Adrenal gland (tissue), 12 donors: ENCODE data around the gene FUT7. TPM values are rescaled to one million over a fixed set of nuclear protein-coding genes. Genes with fewer than 3 reads are reported as not detected.
A peak's percentile ranks its signal among the peaks of the same experiment; 100 is the strongest.

ENCODE experiments used
- DNase-seq, 7 donors: peaks; one replicate each; pipeline ENCODE4 v3.0.0-alpha.2; 2019 to 2020
- H3K27ac ChIP-seq, 5 donors: fragments of 200-600 bp; sonication (generic) in 4 of 5; 1 replicate in 3 of 5; 2 replicates in 2 of 5; pipeline versions ENCODE4 v1.5.1 to v1.8.0; 2016 to 2020; ENCODE audit warnings: mild to moderate bottlenecking in 1 of 5
- H3K27me3 ChIP-seq: fragments of 200-600 bp; 2 replicates; pipeline ENCODE4 v1.8.0; 2021
- H3K36me3 ChIP-seq, 2 donors: fragments of 200-600 bp; replicated peaks in 1 of 2; 1 replicate in 1 of 2; 2 replicates in 1 of 2; pipeline versions ENCODE4 v1.5.1 to v1.8.0; 2018 to 2022
- H3K4me1 ChIP-seq, 2 donors: fragments of 200-600 bp; replicated peaks in 1 of 2; 1 replicate in 1 of 2; 2 replicates in 1 of 2; pipeline versions ENCODE4 v1.5.1 to v1.8.0; 2018 to 2021
- H3K4me3 ChIP-seq, 4 donors: fragments of 200-600 bp; sonication (generic) in 3 of 4; one replicate each; pipeline ENCODE4 v1.5.1; 2016 to 2018
- H3K9me3 ChIP-seq, 3 donors: fragments of 200-600 bp; sonication (generic) in 1 of 3; replicated peaks in 1 of 3; 1 replicate in 2 of 3; 2 replicates in 1 of 3; pipeline versions ENCODE4 v1.5.1 to v1.8.0; 2016 to 2021
- CTCF ChIP-seq, 6 experiments: fragments of 450-650 bp in 4 of 6; fragments of 200-600 bp in 2 of 6; sonication (generic) in 1 of 6; IDR thresholded peaks; 1 replicate in 5 of 6; 2 replicates in 1 of 6; pipeline versions ENCODE4 v1.5.1 to v1.8.0; 2016 to 2021; ENCODE audit warnings: antibody characterized with exemption in 6 of 6, mild to moderate bottlenecking in 2 of 6, moderate library complexity in 1 of 6
- POLR2A ChIP-seq, 2 donors: fragments of 450-650 bp; IDR thresholded peaks; one replicate each; pipeline ENCODE4 v1.6.1; 2017; ENCODE audit warnings: antibody characterized with exemption in 2 of 2, mild to moderate bottlenecking in 2 of 2, moderate library complexity in 1 of 2
- WGBS, 4 donors: extraction: QIAGEN DNeasy Blood & Tissue Kit in 2 of 4; methylation state at CpG; one replicate each; pipeline versions ENCODE4 v1.1.5 to v1.1.7; 2013 to 2017; 5-methylcytosine and 5-hydroxymethylcytosine counted together
- intact Hi-C, 2 donors: fragments of 100-400 bp; cut with DNase I; formaldehyde crosslinking; loops; one replicate each; pipeline versions ENCODE4 v1.14.1 to v1.15.0; 2022 to 2023
- polyA plus RNA-seq, 3 donors: library from polyadenylated mRNA; stranded (reverse); fragments of 200-250 nt in 2 of 3; fragments of 350-450 nt in 1 of 3; fragmentation: Illumina TruSeq in 1 of 3; extraction: RNeasy Lipid Tissue Mini Kit (QIAGEN cat#74804) in 1 of 3; gene quantifications; one replicate each; pipeline ENCODE4 v1.2.3, GENCODE V29; 2013 to 2014
- total RNA-seq, 9 donors: library from RNA; depleted of rRNA in 4 of 9; stranded (reverse); fragments of >200 nt in 4 of 9; fragments of 120-200 nt in 1 of 9; fragmentation: NEBNext Ultra II Directional in 1 of 9; extraction: Animal tissue kit (Norgen Biotek cat#: 25700) in 1 of 9; gene quantifications; one replicate each; pipeline versions ENCODE4 v1.1.0 to v1.2.4, GENCODE V29; 2013 to 2023
- donor health status: healthy with polysubstance abuse.
- donor health status: Bipolar disorder and iron deficiency.
- donor health status: DM: yes; HTN: yes; CAD: no.
- donor health status: DM: no; HTN: no; CAD: no.
- donor health status: DM: no; HTN: no; CAD: no.
- donor health status: DM: yes; HTN: yes; CAD: no.

FUT7 gene
- total and polyA plus RNA-seq, 12 donors = 0.11 to 0.69 (median 0.17) TPM; not detected in 5

DNA sequence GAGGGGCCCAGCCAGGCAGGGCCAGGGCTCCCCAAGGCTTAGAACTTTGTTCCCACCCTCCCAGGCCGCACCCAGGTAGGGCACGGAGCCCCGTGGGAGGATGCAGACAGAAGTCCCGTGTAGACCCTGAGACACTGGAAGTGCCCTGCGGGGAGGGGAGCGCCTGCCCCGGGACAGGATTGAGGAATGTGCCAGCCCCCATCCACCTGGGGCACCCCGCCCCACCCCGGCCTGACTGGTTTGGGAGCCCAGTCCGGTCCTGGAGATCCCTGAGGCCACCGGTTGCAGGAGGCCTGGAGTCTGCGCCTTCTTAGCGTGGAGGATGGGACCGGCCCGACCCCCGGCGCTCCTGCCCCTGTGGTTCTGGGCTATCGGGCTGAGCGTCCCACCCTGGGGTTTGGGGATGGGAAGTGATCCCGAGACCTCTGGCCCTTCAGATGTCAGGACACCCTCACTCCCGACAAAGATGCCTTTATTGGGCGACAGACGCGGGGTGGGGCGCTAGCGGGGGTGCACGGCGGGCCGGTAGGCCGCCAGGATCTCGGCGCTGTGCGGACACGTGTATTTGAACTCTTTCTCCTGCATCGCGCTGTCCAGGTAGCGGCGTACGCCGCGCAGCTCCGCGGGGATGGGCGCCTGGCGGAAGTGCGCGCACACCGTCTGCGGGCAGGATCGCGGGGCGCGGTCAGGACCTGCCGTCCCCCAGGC is 37.6 kb downstream of the FUT7 start:
- intact Hi-C loops = no loop called here
- Histone ChIP-seq H3K4me1 (peaks cover 13 to 22% of the 10 kb centered on the region in 2 donors), H3K27ac (no peak overlapping the region), H3K4me3 (no peak overlapping the region), H3K9me3 (no peaks in the 10 kb centered on the region), H3K27me3 (no peaks in the 10 kb centered on the region), H3K36me3 (no peaks in the 10 kb centered on the region)
- no peak for DNase-seq
- TF ChIP-seq CTCF (IDR thresholded peaks at IDR 0.05) (no peak), POLR2A (IDR thresholded peaks at IDR 0.05) (no peak)
- 81 to 92% (median 83%) methylated on average over 30 to 54 of the region's 54 CpGs for WGBS, 4 donors

- Histone ChIP-seq H3K4me1 (peaks cover 13 to 22% of the 10 kb centered on the region in 2 donors), H3K27me3 (no peaks in the 10 kb centered on the region), H3K4me3 (peak overlapping the region; percentile 56 to 93 (median 77)), H3K27ac (peak overlapping the region in 3 of 5 donors; percentile 92 to 95 (median 93)), H3K36me3 (no peaks in the 10 kb centered on the region), H3K9me3 (no peaks in the 10 kb centered on the region)
- WGBS, 4 donors = 37 to 89% (median 56%) methylated on average over 2 to 18 of the region's 18 CpGs
- TF ChIP-seq POLR2A (IDR thresholded peaks at IDR 0.05) (no peak), CTCF (IDR thresholded peaks at IDR 0.05) (no peak)
- no peak for DNase-seq
- intact Hi-C loops = no loop called here
These were observed 39.0 kb downstream of the FUT7 start for GRCh38 chr9:136992819-136993369.

- TF ChIP-seq CTCF (IDR thresholded peaks at IDR 0.05) = peak in 1 of 6 experiments; percentile 15
- peak; percentile 33 to 55 for TF ChIP-seq POLR2A (IDR thresholded peaks at IDR 0.05)
- peak; percentile 91 to 97 (median 95) for DNase-seq
- intact Hi-C loops = no loop called here
- Histone ChIP-seq H3K36me3 (no peaks in the 10 kb centered on the region), H3K4me3 (peak within 1 kb of the TSS; percentile 56 to 93 (median 77)), H3K27ac (peak within 1 kb of the TSS; percentile 48 to 95 (median 92)), H3K27me3 (no peaks in the 10 kb centered on the region), H3K9me3 (no peaks in the 10 kb centered on the region), H3K4me1 (peaks cover 13 to 22% of the 10 kb centered on the region in 2 donors)
- 0 to 4% (median 1%) methylated on average over 1 to 92 of the region's 92 CpGs for WGBS, 4 donors
These were observed 39.7 kb downstream of the FUT7 start, which contains the start of gene PAXX for GRCh38 chr9:136991993-136992818. Gene PAXX (plus strand): TSS chr9:136992422. CDS start chr9:136992444, 22 bp downstream.
